CD4-positive, alpha-beta T cell treated with Interferon gamma for 1 hour (primary cell): ENCODE measurements around the gene BRD7.

Source experiments
- DNase-seq: peaks from one replicate; pipeline ENCODE4 v3.0.0-alpha.2; 2020

The BRD7 gene

DNA sequence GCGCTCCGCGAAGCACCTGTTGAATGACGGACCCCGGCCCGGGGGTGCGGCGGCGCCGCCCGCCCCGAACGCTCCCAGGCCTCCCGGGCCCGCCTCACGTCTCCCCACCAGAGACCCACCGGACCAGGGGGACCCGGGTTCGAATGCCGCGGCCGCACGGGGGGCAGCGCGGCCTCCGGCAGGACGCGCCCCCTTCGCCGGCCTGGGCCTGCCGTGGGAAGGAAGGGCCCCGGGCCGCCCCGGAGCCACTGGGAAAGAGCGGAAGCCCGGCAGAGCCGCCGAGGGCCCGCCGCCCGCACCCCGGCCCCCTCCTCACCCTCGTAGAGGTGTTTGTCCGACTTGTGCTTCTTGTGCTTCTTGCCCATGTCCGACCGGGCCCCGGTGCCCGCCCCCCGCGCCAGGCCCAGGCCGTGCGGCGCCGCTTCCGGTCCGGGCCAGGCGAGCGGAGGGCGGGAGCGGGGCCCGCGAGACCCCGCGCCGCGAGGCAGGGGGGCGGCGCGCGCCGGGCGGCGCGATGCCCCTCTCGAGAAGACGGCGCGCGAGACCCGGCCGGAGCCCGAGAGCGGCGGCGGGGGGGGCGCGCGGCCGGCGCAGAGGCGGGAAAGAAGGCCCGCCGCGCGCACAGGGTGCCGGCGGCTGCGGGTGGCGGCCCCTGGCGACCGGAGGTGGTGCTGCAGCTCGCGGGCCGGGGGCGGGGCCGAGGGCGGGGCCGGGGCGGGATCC lies at the start of gene BRD7:
TSS of gene BRD7 (minus strand) at position 579 of the 723 bp plus-strand sequence. CDS start at position 365, 214 bp downstream.
- peak; percentile 72 for DNase-seq

DNA sequence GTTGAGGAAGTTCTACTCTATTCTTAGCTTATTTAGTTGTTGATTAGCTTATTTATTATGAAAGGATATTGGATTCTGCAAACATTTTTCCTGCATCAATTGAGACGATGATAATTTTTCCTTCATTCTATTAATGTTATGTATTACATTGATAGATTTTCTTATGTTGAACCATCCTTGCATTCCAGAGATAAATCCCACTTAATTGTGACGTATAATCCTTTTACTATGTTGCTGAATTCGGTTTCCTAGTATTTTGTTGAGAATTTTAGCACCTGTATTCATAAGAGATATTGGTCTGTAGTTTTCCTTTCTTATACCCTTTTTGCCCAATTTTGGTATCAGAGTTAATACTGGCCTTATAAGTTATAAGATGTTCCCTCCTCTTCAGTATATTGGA lies 47.6 kb upstream of the BRD7 start:
- no peak for DNase-seq

DNA sequence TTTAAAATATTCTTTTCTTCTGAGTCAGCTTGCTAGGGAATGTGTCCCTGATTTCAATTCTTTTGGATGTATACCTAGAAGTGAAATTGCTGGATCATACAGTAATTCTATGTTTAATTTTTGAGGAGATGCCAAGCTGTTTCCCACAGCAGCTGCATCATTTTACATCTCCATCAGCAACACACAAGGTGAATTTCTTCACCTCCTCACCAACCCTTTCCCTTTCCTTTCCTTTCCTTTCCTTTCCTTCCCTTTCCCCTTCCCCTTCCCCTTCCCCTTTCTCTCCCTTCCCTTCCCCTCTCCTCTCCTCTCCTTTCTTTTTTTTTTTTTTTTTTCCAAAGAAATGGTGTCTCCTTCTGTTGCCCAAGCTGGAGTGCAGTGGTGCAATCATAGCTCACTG lies 45.4 kb upstream of the BRD7 start:
- DNase-seq = no peak

DNA sequence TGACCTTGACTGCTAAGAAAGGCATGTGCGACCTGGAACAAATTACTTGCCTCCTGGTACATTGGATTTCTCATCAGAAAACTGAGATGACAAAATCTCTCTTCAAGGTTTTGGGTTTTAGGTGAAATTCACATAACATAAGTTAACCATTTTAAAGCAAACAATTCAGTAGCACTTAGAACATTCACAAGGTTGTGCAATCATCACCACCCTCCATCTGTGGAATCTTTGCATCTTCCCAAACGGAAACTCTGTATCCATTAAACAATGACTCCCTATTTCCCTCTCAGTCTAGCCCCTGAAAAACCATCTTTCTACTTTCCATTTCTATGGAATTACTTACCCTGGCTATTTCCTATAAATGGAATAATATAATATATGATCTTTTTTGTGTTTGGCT lies 42.2 kb upstream of the BRD7 start:
- DNase-seq = no peak

DNA sequence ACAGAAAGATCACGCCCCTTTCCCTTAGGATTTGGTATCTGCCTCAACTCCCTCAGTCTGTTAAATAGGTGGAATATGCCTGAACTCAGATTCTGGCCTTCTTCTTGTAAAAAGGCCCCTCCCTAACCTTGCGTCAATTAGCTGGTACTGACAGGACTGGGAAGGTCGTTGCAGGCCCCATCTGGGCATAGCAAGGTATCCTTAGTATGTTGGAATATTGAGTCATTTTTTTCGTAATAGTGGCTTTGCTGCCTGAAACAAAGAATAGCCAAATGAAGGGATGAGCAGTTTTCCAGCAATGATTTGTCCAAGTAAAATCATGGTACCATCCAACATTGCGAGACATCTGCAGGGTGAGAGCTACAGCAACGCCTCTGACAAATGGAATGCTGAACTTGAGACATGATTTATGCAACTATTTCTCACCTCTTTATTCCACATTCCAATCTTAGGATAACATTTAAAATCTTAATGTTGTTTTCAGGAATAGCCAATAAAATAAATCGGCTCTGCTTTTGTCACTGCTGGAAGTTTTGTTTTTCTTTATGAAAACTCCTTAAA lies 39.3 kb upstream of the BRD7 start:
- no peak for DNase-seq

DNA sequence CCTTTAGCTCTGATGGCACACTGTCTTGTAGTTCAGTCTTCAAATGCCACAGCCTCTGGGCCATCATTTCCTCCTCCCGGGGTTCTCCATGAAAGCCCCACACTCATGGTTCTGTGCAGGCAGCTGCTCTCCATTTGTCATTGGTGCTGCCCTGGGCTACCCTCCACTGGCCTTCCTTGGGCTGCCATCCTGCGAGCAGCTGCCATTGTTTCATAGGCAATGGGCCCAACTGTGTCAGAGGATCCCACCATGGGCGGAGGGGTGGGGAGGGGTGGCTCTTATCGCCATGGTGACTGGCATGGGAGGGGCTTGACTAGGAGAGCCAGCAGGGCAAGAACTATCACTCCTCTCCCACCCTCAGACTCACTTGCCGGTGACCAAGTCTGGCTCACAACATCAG lies 38.6 kb upstream of the BRD7 start:
- no peak for DNase-seq

DNA sequence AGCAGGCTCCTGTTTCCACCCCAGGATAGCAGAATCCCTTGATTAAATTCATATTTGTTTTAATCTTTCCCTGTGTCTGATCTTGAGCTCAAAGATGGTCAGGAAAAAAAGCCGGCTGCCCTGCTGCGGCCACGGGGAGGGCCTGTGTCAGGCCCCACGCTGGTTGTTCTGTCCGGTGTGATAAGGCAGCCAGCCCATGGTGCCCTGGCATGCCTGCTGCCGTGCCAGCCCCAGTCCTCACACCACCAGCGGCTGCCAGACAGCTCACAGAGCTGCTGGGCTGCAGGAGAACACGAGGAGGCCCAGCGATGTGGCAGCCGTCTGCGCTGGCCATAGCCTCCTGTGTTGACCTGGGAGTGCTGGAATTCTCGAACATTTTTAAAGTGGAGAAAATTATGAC lies 34.7 kb upstream of the BRD7 start:
- no peak for DNase-seq

DNA sequence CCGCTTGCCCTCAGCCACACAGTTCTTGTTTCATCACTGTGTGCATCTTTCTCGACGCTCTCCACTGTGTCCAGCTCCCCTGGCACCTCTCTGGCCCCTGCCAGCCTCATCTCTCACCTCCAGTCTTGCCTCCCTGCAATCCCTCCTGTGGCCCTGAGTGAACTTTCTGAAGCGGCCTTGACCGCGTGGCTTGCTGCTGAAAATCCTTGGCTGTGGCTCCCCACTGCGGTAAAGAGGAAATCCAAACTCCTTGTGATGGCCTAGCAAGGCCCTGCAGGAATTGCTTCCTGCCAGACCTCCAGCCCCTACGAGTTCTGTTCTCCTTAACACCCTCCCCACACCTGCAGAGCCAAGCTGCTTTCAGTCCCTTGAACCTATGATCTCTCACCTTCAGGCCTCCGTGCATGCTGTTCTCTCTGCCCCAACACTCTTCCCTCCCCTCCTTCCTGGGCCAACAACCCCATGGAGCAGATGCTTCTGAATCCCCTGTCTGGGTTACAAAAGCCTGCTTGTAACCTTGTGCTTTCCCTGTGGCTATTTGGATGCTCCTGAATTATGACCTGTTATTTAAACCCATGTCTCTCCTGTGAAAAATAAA lies 33.6 kb upstream of the BRD7 start:
- DNase-seq = no peak

DNA sequence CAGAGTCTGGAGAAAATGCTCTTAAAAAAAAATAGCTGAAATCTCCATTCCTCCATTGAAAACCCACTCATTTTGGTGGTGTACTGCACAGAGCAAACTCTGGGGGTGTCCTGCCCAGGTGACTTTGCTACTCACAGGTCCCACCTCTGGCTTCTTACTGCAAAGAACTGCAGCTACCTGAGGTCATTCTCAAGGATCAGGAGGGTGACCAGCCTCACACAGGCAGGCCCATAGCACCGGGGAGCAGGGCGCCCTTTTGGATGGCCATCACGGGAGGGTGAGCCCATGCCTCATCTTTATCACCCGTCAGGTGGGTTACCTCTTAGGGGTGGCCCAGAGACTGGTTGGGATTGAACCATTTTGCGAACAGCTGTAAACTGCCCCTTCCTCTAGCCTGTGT lies 32.6 kb upstream of the BRD7 start:
- no peak for DNase-seq

DNA sequence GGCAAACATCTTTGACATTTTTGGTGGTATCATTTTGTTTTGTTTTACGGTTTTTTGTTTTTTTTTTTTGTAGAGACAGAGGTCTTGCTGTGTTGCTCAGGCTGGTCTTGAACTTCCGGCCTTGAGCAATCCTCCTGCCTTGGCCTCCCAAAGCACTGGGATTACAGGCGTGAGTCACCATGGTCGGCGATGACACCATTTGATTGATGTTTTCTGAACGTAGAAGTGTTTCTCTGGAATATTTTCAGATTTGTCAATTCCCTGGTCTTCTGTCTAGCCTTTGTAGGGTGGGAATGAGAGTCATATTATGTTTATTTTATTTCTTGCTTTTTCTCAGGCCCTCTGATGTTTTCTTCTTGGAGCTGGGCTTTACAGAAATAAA lies 32.2 kb upstream of the BRD7 start:
- no peak for DNase-seq

DNA sequence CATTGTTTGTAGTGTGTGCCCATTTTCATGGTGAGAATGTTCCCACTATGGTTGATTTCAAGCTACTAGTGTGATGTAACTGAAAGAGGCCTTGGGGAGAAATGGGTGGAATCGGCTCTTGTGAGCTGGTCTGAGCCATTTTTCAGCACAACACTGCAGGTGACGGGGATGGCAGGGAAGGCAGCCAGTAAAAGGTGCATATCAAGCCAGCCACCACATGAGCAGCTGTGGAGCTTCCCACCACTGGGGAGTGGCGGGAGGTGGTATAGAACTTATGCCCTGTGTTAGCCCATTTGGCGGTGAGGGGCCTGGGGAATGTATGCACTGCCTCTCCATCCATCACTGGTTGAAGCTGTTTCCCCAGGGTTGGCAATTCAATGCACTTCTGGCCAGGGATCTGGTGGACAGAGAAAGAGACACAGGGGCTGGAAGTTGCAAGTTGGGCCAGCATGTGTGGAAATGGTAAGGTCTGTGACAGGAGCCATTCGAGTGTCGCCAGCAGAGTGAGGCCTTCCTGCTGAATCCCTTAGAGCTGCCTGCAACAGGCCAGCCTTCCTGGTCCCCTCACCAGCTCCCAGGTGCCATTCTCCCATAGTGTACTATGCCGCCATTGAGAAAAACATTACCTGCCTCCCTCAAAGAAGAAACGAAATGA lies 31.7 kb upstream of the BRD7 start:
- no peak for DNase-seq

DNA sequence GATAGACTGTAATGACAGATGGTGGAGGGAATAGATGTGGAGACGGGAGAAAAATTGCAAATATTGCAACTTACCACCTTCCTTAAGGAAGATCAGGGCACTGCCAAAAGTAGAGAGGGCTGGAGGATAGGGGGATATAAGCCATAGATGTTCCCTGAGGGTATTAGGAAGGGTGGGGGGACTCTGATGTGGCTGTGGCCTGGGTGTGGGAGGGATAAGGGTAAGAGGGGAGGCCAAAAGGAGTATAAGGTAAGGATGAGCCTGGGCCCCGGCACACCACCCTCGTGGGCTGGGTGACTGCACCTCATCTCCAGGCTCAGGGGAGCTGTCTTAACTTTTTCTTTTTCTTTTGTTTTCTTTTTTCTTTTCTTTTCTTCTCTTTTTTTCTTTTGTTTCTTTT lies 30.6 kb upstream of the BRD7 start:
- no peak for DNase-seq

DNA sequence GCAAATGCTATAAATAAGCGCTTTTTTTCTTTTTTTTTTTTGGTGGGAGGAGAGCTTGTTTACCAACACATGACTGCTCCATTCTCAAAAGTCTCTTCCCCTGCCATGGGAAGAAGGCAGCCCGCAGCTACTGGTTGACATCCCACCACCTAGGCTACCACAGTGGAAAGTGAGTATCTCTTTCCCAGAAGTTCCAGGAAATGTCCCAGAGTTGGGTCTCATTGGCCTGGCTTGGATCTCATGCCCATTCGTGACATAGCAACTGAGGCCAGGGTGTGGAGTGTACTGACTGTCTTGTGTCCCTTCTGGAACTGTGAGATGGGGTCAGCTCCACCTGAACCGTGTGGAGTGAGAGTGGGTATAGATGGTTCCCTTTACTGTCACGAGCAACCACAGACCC lies 29.5 kb upstream of the BRD7 start:
- no peak for DNase-seq

DNA sequence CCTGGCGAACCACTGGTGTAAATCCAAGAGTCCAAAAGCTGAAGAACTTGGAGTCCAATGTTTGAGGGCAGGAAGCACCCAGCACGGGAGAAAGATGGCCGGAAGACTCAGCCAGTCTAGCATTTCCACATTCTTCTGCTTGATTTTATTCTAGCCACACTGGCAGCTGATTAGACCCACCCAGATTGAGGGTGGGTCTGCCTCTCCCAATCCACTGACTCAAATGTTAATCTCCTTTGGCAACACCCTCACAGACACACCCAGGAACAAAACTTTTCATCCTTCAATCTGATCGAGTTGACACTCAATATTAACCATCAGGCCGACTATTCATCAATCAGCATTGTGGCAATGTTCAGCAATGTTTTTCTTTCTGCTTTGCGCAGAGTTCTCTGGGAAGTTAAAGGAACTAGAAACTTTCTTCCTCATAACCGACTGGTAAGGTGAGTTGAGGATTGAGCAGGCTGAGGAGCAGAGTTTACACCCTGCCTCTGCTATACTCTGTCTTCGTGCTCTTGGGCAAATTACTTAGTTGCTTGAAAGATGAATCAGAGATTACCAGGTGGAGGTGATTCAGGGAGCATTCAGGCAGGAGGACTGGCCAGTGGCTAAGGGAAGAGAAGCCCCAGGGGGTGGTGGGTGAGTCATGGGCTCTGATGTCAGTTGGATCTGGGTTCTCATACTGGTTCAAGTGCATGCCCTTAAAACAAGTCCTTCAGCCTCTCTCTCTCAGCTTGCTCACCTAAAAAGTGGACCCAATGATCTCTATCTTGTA lies 28.2 kb upstream of the BRD7 start:
- DNase-seq = no peak

DNA sequence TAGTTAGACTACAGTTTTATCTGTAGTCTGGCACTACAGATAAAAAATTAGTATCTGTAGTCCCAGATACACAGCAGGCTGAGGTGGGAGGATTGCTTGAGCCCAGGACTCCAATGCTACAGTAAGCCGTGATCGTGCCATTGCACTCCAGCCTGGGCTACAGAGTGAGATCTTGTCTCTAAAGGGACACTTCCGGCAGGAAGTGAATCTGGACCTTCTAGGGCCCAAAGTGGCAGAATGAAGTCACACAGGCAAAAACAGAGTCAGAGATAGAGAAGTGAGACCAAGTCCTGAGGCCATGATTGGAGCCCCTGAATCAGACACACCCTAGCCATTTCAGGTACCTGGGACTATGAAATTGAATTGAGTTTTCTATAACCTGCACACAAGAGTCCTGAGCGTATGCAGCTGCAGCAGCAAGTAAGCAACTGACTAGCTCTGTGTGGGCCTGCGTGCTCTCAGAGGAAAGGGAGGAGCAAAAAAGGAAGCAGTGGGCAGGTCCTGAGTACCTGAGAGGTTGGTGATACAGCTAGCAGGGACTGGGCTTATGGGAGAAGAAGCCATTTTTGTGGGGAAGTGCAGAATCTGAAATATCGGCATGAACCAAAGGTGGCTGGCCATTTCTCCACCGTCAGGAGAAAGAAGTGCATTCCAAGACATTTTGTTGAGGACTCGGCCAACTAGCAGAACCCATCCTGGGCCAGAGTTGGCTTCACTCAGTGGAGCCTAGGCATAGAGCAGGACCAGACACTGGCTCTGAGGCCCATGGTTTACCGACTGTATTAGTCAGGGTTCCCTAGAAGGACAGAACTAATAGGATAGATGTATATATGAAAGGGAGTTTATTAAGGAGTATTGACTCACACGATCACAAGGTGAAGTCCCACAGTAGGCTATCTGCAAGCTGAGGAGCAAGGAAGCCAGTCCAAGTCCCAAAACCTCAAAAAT lies 27.2 kb upstream of the BRD7 start:
- DNase-seq = no peak

DNA sequence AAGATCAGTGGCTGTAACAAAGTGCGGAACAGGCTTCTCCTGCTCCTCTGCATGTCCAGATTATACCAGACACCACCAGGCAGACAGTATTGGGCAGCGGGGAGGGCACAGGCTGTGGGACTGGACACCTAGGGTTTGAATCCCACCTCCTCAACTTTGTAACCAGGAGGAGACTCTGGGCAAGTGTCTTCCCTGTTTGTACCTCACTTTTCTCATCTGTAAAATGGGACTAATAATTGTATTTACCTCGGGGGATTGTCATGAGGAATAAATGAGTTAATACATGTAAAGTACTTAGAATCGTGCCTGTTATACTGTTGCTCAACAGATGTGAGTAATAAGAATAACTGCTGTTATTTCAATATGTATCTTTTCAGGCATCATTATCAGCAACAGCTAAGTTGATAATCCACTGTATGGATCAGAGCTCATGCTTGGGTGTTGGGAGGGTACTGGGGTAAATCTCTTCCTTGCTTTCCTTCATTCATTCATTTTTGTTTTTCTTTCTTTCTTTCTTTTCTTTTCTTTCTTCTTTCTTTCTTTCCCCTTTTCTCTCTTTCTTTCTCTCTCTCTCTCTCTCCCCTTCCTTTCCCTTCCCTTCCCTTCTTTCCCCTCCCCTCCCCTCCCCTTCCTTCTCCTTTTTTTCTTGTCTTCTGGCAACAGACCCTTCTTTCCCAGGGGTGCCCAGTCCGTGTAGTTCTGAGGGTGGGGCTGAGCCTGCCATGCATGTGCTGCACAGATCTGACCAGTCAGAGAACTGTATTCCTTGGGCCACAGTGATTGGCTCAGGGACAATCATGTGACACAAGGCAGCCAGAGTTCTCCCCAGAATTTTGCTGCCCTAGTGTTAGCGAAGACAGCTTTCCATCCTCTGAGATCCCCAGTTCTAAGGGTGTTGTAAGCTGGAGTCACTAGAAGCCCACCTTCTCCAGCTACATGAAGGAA lies 25.3 kb upstream of the BRD7 start:
- no peak for DNase-seq

DNA sequence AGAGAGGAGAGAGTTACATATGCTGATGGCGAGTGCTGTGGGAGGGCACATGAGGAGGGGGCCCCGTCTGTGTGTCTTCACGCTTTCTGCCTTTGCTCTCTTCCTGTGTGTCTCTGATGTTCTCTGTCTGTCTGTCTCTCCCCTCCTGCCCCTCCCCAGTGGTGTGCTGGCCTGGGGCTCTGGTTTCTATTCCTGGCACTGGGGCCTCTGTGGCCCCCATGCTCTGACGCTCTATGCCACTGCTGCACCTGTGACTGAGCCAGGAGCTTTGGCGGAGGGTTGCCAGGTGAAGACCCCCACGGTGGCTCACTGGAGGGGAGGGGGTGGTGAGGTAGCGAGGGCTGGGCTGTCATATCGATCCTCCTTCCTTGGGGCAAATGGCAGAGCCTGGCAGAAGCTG lies 24.6 kb upstream of the BRD7 start:
- no peak for DNase-seq

DNA sequence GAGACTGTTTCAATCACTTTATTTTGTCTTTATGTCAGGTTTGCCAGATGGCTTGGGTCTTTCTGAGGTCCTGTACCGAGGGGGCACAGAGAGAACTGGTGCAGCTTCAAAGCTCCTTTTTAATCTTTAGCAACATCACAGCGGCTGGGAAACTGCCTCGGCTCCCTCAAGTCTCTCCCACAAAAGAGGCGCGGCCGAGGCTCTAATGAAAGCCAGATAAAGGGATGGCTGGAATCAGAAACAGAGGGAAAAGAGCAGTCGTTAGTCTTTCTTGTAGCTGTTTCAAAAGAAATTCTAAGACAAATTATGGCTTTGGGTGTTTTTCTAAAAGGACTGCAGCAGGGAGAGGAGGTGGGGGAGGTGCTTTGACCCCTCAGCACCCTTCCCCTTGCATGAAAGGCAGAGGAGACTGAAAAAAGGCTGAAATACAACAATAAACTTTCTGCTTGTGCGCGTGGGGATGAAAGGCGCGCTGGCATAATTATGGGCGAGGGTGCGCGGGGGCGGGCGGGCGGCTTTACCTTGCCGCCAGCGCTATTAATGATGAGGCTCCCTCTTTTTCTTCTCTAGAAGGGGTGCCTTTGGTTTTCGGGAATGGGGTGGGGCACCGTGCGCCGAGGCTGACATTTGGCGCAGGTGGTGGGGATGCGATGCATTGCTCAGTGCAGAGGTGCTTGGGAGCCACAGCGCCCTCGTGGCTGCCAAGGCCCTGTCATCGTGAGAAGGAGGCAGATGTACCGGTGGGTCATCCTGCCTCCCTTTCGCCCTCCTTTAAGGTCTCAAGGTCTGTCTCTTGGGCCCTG lies 22.3 kb upstream of the BRD7 start:
- DNase-seq = no peak

DNA sequence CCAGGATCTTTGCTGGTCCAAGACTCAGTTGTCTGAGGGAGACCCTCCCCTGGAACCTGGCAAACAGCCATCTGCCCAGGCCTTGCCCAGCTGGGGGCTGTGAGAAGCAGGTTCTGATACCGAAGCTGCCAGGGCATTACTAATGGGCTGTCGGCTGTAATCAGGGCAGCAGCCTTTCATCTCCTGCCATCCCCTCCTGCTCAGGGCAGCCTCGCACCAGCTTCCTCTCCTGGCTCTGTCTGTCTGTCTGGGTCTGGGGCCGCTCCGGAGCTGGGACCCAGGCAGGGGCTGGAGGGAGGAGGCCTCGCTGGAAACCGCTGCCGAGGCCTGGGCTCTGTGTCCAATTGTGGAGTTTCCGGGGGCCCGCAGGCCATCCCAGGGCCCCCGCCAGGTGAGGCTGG lies 21.6 kb upstream of the BRD7 start:
- DNase-seq = no peak

DNA sequence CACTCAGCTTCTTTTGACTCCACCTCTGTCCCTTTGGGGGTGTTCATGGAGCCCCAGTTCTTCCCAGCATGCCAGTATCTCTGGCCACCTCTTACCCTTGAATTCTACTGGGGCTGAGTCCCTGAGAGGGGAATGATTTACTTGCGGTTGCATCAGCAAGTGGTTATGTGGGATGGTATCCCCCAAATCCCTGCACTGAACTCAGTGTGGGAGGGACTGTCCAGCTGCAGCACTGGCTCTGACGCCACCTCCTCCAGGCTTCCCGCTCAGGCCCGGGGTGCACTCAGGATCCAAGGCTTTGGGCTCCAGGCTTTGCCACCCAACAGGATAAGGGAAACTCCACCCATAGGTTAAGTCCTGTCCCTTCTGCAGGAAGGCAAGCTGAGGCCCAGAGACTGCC lies 21.1 kb upstream of the BRD7 start:
- DNase-seq = no peak
